GM23248 (cell line): Measurements from ENCODE around the gene CARS1. TPM values are rescaled to one million over a fixed set of nuclear protein-coding genes. Genes with fewer than 3 reads are reported as not detected.

Experiments
- DNase-seq: peaks from one replicate; pipeline ENCODE4 v3.0.0-alpha.2; 2015
- H2AFZ ChIP-seq: fragments of 200-600 bp; sonication (generic); 2 replicates; pipeline ENCODE4 v1.6.1; 2016; ENCODE audit warnings: antibody characterized with exemption
- H3F3A ChIP-seq: fragments of 200-600 bp; sonication (generic); 2 replicates; pipeline ENCODE4 v1.6.1; 2016; ENCODE audit warnings: mild to moderate bottlenecking, antibody characterized with exemption, mixed run types; ENCODE audit not compliant: insufficient read depth
- H3K27ac ChIP-seq: fragments of 200-600 bp; sonication (generic); 2 replicates; pipeline ENCODE4 v1.5.1; 2016; ENCODE audit warnings: mild to moderate bottlenecking
- H3K27me3 ChIP-seq: fragments of 200-600 bp; sonication (generic); replicated peaks from 2 replicates; pipeline ENCODE4 v1.6.1; 2016; ENCODE audit warnings: mild to moderate bottlenecking; ENCODE audit not compliant: insufficient read depth
- H3K36me3 ChIP-seq: fragments of 200-600 bp; sonication (generic); 2 replicates; pipeline ENCODE4 v1.6.1; 2016; ENCODE audit warnings: low read depth, mild to moderate bottlenecking
- H3K4me1 ChIP-seq: fragments of 200-600 bp; sonication (generic); 2 replicates; pipeline ENCODE4 v1.6.1; 2016; ENCODE audit warnings: mild to moderate bottlenecking; ENCODE audit not compliant: insufficient read depth
- H3K4me2 ChIP-seq: fragments of 200-600 bp; sonication (generic); one replicate; pipeline ENCODE4 v1.6.1; 2016; ENCODE audit warnings: mild to moderate bottlenecking; ENCODE audit not compliant: unreplicated experiment
- H3K4me3 ChIP-seq: fragments of 200-600 bp; sonication (generic); 2 replicates; pipeline ENCODE4 v1.5.1; 2016; ENCODE audit warnings: mild to moderate bottlenecking
- H3K79me2 ChIP-seq: fragments of 200-600 bp; sonication (generic); 2 replicates; pipeline ENCODE4 v1.6.1; 2016; ENCODE audit warnings: mild to moderate bottlenecking; ENCODE audit not compliant: insufficient read depth
- H3K9ac ChIP-seq: fragments of 200-600 bp; sonication (generic); 2 replicates; pipeline ENCODE4 v1.6.1; 2016; ENCODE audit warnings: mild to moderate bottlenecking
- H3K9me2 ChIP-seq: fragments of 200-600 bp; sonication (generic); 2 replicates; pipeline ENCODE4 v1.6.1; 2016; ENCODE audit warnings: mixed run types, mild to moderate bottlenecking, moderate library complexity; ENCODE audit not compliant: insufficient read depth
- H3K9me3 ChIP-seq: fragments of 200-600 bp; sonication (generic); one replicate; pipeline ENCODE4 v1.6.1; 2017; ENCODE audit warnings: low read depth
- H4K20me1 ChIP-seq: fragments of 200-600 bp; sonication (generic); 2 replicates; pipeline ENCODE4 v1.6.0; 2016; ENCODE audit not compliant: insufficient read depth
- EZH2 ChIP-seq: fragments of 200-600 bp; sonication (generic); IDR thresholded peaks from 2 replicates; pipeline ENCODE4 v1.6.1; 2018; ENCODE audit warnings: antibody characterized with exemption, mild to moderate bottlenecking; ENCODE audit not compliant: insufficient read depth, poor library complexity, severe bottlenecking
- EZH2phosphoT487 ChIP-seq: fragments of 200-600 bp; sonication (generic); IDR thresholded peaks from 2 replicates; pipeline ENCODE4 v1.6.1; 2018; ENCODE audit warnings: antibody characterized with exemption, moderate library complexity, mild to moderate bottlenecking, low read depth; ENCODE audit not compliant: insufficient read depth
- WGBS, 2 experiments: methylation state at CpG; one replicate each; pipeline ENCODE4 v1.1.6; 2015 to 2017; ENCODE audit warnings: low lambda C conversion rate in 2 of 2, low coverage in 1 of 2; ENCODE audit errors: missing lambda C conversion rate in 2 of 2; 5-methylcytosine and 5-hydroxymethylcytosine counted together
- in situ Hi-C: fragments of 300-500 bp; cut with MboI; formaldehyde crosslinking; loops from 2 replicates; pipeline ENCODE4 v1.15.0; 2020
- polyA plus RNA-seq: library from polyadenylated mRNA; unstranded; fragments of >200 nt; fragmentation: Nextera tagmentation; extraction: Ambion mirVana; gene quantifications from 2 replicates; pipeline ENCODE4 v1.2.1, GENCODE V29; 2016
- total RNA-seq: library from RNA; depleted of rRNA; stranded (reverse); fragments of >200 nt; shearing (Covaris generic); gene quantifications from 2 replicates; pipeline ENCODE4 v1.2.3, GENCODE V29; 2014

CARS1 gene
- total and polyA plus RNA-seq, 2 experiments from 2014 or later = 111 to 115 TPM

- Histone ChIP-seq H4K20me1 (peaks cover 30% of the 10 kb centered on the region), H3K9me3 (no peaks in the 10 kb centered on the region), H2AFZ (no peak overlapping the region), H3K4me1 (peaks cover 26% of the 10 kb centered on the region), H3K27me3 (no peaks in the 10 kb centered on the region), H3F3A (peaks cover 13% of the 10 kb centered on the region; the same call in 1 of the 2 replicates), H3K36me3 (peaks cover 7% of the 10 kb centered on the region; the same call in 1 of the 2 replicates), H3K4me3 (0 out of 2 replicates have a peak overlapping the region, but pooled peaks have one; percentile 5), H3K9me2 (no peaks in the 10 kb centered on the region), H3K4me2 (peak overlapping the region; percentile 18), H3K9ac (peak overlapping the region; percentile 61), H3K79me2 (peaks cover 97% of the 10 kb centered on the region), H3K27ac (peak overlapping the region; percentile 92)
- 79 to 80% methylated on average over 18 of the region's 18 CpGs for WGBS, 2 experiments
- no peak for DNase-seq
- in situ Hi-C loops = no loop called here
- TF ChIP-seq EZH2 = no peak
- no peak for TF ChIP-seq EZH2phosphoT487
These were observed 6.6 kb downstream of the CARS1 start for GRCh38 chr11:3050386-3051195.

DNA sequence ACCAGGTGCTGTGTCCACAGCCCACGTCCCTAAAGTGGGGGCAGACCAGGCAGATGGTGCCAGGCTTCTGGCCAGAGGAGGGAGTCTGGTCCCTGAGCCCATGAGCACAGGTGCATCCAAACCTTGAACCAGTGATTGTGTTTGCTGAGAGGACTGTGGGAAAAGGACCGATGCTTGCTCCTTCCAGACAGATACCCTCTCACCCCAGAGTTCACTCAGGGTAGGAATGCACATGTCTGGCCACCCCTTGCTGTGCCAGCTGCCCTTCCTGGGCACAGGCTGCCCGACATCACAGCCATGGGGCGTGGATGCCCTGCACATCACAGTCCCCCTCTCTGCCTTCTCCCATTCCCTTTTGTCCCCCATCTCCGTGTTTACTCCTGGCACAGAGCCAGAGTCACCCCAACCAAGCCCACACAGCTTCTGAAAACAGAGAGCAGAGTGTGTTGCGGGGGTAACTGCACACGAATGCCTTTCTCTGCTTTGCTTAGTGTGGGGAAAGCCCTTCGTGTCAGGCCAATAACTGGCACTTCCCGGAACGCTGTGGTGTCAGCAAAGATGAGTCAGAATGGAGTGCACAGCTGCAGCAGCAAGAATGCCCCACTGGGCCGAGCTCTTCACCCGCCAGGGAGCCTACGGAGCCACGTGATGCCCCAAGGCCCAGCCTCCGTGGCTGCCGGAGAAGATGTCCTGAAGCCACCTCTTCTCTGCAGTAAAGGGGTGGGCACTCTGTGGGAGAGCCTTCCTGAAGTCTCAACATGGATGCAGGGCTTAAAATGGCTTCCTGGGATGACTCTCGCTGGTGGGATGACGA is 7.6 kb downstream of the CARS1 start:
- Histone ChIP-seq H3K36me3 (peaks cover 5% of the 10 kb centered on the region; the same call in 1 of the 2 replicates), H4K20me1 (peaks cover 33% of the 10 kb centered on the region), H3K4me1 (peaks cover 20% of the 10 kb centered on the region), H3K27me3 (no peaks in the 10 kb centered on the region), H3K9me3 (no peaks in the 10 kb centered on the region), H3K79me2 (peaks cover 97% of the 10 kb centered on the region), H2AFZ (no peak overlapping the region), H3K27ac (peak overlapping the region; percentile 92), H3K9ac (peak overlapping the region; percentile 78), H3F3A (peaks cover 14% of the 10 kb centered on the region; the same call in 1 of the 2 replicates), H3K9me2 (no peaks in the 10 kb centered on the region), H3K4me3 (peak overlapping the region; percentile 46; the same call in 1 of the 2 replicates), H3K4me2 (peak overlapping the region; percentile 76)
- no peak for TF ChIP-seq EZH2
- no peak for TF ChIP-seq EZH2phosphoT487
- in situ Hi-C loops = no loop called here
- 16 to 17% methylated on average over 18 of the region's 18 CpGs for WGBS, 2 experiments
- peak; percentile 99 for DNase-seq

GRCh38 chr11:3047637-3048036 is 9.6 kb downstream of the CARS1 start:
- Histone ChIP-seq H3K9me3 (no peaks in the 10 kb centered on the region), H3K9me2 (no peaks in the 10 kb centered on the region), H2AFZ (no peak overlapping the region), H3K4me2 (no peak overlapping the region), H3K4me3 (no peak overlapping the region), H3K79me2 (peaks cover 97% of the 10 kb centered on the region), H3K4me1 (peaks cover 24% of the 10 kb centered on the region), H3K36me3 (no peaks in the 10 kb centered on the region; the same call in 1 of the 2 replicates), H4K20me1 (peaks cover 44% of the 10 kb centered on the region; the same call in 1 of the 2 replicates), H3K27ac (no peak overlapping the region), H3K9ac (no peak overlapping the region), H3K27me3 (no peaks in the 10 kb centered on the region), H3F3A (peaks cover 23% of the 10 kb centered on the region; the same call in 1 of the 2 replicates)
- in situ Hi-C loops = no loop called here
- DNase-seq = no peak
- WGBS, 2 experiments = 94 to 96% methylated on average over 16 of the region's 16 CpGs
- TF ChIP-seq EZH2 = no peak

DNA sequence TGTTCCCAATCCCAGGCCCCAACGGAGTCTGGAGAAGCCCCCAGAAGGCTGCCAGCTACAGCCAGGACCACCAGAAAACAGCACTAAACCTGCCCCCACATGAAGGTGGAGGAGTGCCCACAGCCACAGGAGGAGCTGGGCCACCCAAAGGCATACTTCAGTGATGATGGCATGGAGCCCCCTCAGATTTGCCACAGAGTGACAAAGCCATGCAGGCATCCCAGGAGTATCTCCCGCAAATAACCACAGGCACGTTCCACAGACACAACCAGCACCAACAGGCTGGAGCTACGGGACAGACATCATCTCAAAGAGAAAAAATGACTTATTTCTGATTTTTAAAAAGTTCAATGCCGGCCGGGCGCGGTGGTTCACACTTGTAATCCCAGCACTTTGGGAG is 10.6 kb downstream of the CARS1 start:
- H3K36me3 ChIP-seq = peaks cover 6% of the 10 kb centered on the region; the same call in 1 of the 2 replicates
- TF ChIP-seq EZH2phosphoT487 (no peak), EZH2 (no peak)
- H4K20me1 ChIP-seq = peaks cover 46% of the 10 kb centered on the region; the same call in 1 of the 2 replicates
- no peaks in the 10 kb centered on the region for H3K9me2 ChIP-seq
- H3K9ac ChIP-seq = no peak overlapping the region
- in situ Hi-C loops = no loop called here
- no peak overlapping the region for H3K4me2 ChIP-seq
- no peaks in the 10 kb centered on the region for H3K9me3 ChIP-seq
- peaks cover 97% of the 10 kb centered on the region for H3K79me2 ChIP-seq
- H2AFZ ChIP-seq = no peak overlapping the region
- H3K4me1 ChIP-seq = peaks cover 24% of the 10 kb centered on the region
- no peaks in the 10 kb centered on the region for H3K27me3 ChIP-seq
- H3F3A ChIP-seq = peaks cover 22% of the 10 kb centered on the region; the same call in 1 of the 2 replicates
- WGBS, 2 experiments = 86 to 87% methylated on average over 8 of the region's 8 CpGs
- no peak overlapping the region for H3K27ac ChIP-seq
- H3K4me3 ChIP-seq = no peak overlapping the region
- DNase-seq = no peak
